Measurements from ENCODE around the gene SP3. TPM values are rescaled to one million over a fixed set of nuclear protein-coding genes. Genes with fewer than 3 reads are reported as not detected.
A peak's percentile ranks its signal among the peaks of the same experiment; 100 is the strongest.

Gene SP3
- total and polyA plus RNA-seq, 2 of the 8 experiments (the other 6 are each of a cell fraction or from before 2014, with no cell fraction given): 31.0 to 92.1 TPM

GRCh38 chr2:173964565-173965371 lies 405 bp downstream of the SP3 start (continued):
- no peak for TF ChIP-seq RXRA (IDR thresholded peaks at IDR 0.05; ENCODE audit: insufficient read depth, low read depth, low read length)
- peak; percentile 15 to 72 for TF ChIP-seq POLR2A (IDR thresholded peaks at IDR 0.05; ENCODE audit: control extremely low read depth in 1 of 2, low read depth in 2 of 2, low read length in 2 of 2)
- TF ChIP-seq GABPA (IDR thresholded peaks at IDR 0.05; ENCODE audit: borderline replicate concordance, insufficient read depth, low read length): no peak

Measured in H1 (cell line).